Measurements from ENCODE around the gene PLIN3.

DNA sequence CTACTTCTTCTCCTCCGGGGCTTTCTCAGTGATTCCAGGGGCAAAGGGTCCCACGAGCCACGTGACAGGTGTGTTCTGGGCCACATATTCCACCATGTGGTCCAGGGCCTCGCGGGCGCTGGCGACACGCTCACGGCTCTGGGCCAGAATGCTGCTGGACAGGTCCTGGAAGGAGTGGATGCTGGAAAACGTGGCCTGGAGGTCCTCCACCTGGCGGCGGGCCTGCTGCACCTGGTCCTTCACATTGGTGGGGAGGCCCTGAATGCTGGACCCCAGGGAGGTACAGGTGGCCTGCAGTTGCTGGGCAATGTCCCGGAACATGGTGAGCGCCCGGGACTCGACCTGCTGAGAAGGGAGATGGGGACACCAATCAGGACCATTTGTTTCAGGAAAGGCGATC, 28.3 kb downstream of the PLIN3 start:
- no peak for TF ChIP-seq CTCF (conservative IDR thresholded peaks at IDR 0.05; ENCODE audit: low read depth in 2 of 2)
- TF ChIP-seq EZH2 (IDR thresholded peaks at IDR 0.05; ENCODE audit: low read depth, unreplicated experiment), result no peak
- no peak for TF ChIP-seq POLR2AphosphoS5 (IDR thresholded peaks at IDR 0.05; ENCODE audit: low read depth)
- no peak for TF ChIP-seq JUNB (IDR thresholded peaks at IDR 0.05; ENCODE audit: unreplicated experiment)
- no peak for TF ChIP-seq EZH2phosphoT487 (IDR thresholded peaks at IDR 0.05; ENCODE audit: unreplicated experiment)
- TF ChIP-seq STAT1 (IDR thresholded peaks at IDR 0.05; ENCODE audit: unreplicated experiment), result no peak
- no peak for TF ChIP-seq ZNF331 (CRISPR knock-in tag; IDR thresholded peaks at IDR 0.05; ENCODE audit: low read depth)
- TF ChIP-seq REST (IDR thresholded peaks at IDR 0.05; ENCODE audit: unreplicated experiment), result no peak
- TF ChIP-seq CREB1 (CRISPR knock-in tag; IDR thresholded peaks at IDR 0.05; ENCODE audit: low read depth), result no peak
- TF ChIP-seq, protein P1, sequence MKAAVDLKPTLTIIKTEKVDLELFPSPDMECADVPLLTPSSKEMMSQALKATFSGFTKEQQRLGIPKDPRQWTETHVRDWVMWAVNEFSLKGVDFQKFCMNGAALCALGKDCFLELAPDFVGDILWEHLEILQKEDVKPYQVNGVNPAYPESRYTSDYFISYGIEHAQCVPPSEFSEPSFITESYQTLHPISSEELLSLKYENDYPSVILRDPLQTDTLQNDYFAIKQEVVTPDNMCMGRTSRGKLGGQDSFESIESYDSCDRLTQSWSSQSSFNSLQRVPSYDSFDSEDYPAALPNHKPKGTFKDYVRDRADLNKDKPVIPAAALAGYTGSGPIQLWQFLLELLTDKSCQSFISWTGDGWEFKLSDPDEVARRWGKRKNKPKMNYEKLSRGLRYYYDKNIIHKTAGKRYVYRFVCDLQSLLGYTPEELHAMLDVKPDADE (IDR thresholded peaks at IDR 0.05), result no peak

Measured in GM23338 (cell line).